Measurements from ENCODE around the gene TNS4.

TNS4 gene

DNA sequence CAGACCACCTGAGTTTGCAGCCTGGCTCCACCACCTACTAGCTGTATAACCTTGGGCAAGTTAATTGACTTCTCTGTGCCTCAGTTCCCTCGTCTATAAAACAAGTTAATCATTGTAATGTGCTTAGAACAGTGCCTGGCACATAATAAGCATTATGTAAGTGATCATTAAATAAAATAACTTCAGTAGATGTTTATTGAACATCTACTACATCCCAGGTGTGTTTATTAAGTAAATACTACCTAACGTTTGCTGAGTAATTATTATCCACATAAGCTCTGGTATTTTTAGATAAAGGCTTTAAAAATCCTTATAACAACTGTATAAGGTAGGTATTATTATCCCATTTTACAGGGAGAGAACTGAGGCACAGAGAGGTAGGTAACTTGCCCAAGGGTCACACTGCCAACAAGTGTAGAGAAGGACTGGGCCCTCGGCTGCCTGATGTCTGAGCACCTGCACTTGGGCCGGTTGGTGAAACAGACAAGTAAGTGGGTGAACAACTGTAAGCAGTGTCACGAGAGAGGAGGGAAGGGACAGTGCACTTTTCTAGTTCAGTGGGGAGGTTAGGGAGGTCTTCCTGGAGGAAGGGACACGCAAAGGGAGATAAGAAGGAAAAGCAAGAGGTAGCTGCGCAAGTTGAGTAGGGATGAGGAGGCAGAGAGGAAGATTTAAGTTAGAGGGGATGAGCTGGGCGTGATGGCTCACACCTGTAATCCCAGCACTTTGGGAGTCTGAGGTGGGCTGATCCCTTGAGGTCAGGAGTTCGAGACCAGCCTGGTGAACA is 4.6 kb downstream of the TNS4 start:
- ChIA-PET CTCF (interaction anchor here (1.4 to 2.8 kb wide), 2 partner anchors 37 to 47 kb away, joined by 3 to 15 read pairs; no protein-coding TSS in a partner anchor), POLR2A (no interaction called here)
- no peak for DNase-seq (ENCODE audit: extremely low spot score)
- TF ChIP-seq, protein P1, sequence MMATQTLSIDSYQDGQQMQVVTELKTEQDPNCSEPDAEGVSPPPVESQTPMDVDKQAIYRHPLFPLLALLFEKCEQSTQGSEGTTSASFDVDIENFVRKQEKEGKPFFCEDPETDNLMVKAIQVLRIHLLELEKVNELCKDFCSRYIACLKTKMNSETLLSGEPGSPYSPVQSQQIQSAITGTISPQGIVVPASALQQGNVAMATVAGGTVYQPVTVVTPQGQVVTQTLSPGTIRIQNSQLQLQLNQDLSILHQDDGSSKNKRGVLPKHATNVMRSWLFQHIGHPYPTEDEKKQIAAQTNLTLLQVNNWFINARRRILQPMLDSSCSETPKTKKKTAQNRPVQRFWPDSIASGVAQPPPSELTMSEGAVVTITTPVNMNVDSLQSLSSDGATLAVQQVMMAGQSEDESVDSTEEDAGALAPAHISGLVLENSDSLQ (IDR thresholded peaks at IDR 0.05): no peak
- no peak for TF ChIP-seq NFRKB (IDR thresholded peaks at IDR 0.05)
- no peak for TF ChIP-seq FOXK2 (IDR thresholded peaks at IDR 0.05)
- TF ChIP-seq SUZ12 (IDR thresholded peaks at IDR 0.05): no peak
- no peak for TF ChIP-seq ARNT (IDR thresholded peaks at IDR 0.05)
- no peak for TF ChIP-seq ELF4 (IDR thresholded peaks at IDR 0.05)
- no peak for TF ChIP-seq FOXM1 (IDR thresholded peaks at IDR 0.05; ENCODE audit: borderline replicate concordance)
- TF ChIP-seq SP1 (IDR thresholded peaks at IDR 0.05): no peak
- TF ChIP-seq BHLHE40 (IDR thresholded peaks at IDR 0.05; ENCODE audit: borderline replicate concordance): no peak
- no peak for TF ChIP-seq ZNF384 (IDR thresholded peaks at IDR 0.05)
- no peak for TF ChIP-seq L3MBTL2 (conservative IDR thresholded peaks at IDR 0.05)

DNA sequence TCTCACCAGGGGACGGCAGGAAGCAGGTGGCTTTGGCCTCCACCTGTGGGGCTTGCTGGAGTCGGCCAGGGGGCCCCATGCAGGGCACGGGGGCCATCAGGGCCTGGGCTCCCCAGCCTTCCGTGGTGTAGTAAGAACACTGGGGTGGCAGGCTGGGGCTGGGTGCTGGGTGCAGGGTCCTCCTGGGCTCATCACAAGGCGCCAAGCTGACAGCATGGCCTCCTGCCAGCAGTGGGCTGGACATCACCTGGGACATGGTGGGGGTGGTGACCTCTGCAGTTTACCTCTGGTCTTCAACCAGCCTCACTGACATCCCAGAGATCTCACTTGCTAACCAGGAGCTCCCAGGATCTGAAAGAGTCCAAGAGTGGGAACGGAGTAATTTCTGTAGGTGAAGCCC is 5.3 kb downstream of the TNS4 start:
- ChIA-PET POLR2A (no interaction called here), CTCF (interaction anchor here (1.4 kb wide), 1 partner anchor 46 kb away, joined by 3 read pairs; no protein-coding TSS in a partner anchor)
- TF ChIP-seq ARNT (IDR thresholded peaks at IDR 0.05) (no peak), L3MBTL2 (conservative IDR thresholded peaks at IDR 0.05) (no peak)
- TF ChIP-seq, protein P1 (IDR thresholded peaks at IDR 0.05): no peak
- no peak for DNase-seq (ENCODE audit: extremely low spot score)

DNA sequence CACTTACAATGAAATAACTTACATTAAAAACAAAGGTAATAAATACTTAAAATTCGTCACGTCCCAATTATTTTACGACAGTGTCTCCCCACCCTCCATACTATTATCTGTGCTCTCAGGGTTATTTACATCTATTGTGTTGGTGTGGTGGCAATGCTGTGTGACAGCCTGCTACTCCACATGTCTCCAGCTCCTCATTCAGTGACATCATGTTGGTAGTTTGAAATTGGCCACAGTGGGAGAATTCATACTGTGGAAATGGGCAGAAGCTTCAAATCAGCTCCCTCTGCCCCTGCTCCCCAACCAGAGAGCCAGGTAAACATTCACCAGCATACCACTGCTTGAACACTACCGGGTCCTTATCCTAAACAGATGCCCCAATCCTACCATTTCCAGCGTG is 6.3 kb downstream of the TNS4 start:
- no peak for DNase-seq (ENCODE audit: extremely low spot score)
- CTCF ChIA-PET: interaction anchor here (0.6 to 2.1 kb wide), 4 partner anchors 14 to 144 kb away, joined by 3 to 14 read pairs (median 6); no protein-coding TSS in a partner anchor
- POLR2A ChIA-PET: interaction anchor here (0.7 kb wide), 1 partner anchor 77 kb away, joined by 4 read pairs; the partner anchor contains the start of gene TOP2A
- TF ChIP-seq TARDBP (IDR thresholded peaks at IDR 0.05) (no peak), CTBP1 (IDR thresholded peaks at IDR 0.05; ENCODE audit: borderline replicate concordance) (no peak), FOXK2 (IDR thresholded peaks at IDR 0.05) (no peak), SP1 (IDR thresholded peaks at IDR 0.05) (no peak), SUZ12 (IDR thresholded peaks at IDR 0.05) (no peak), NFRKB (IDR thresholded peaks at IDR 0.05) (no peak), LEF1 (IDR thresholded peaks at IDR 0.05; ENCODE audit: borderline replicate concordance) (no peak), BHLHE40 (IDR thresholded peaks at IDR 0.05; ENCODE audit: borderline replicate concordance) (no peak), HDGF (IDR thresholded peaks at IDR 0.05; ENCODE audit: borderline replicate concordance) (no peak), L3MBTL2 (conservative IDR thresholded peaks at IDR 0.05) (no peak)
- TF ChIP-seq, protein P1 (IDR thresholded peaks at IDR 0.05): no peak

DNA sequence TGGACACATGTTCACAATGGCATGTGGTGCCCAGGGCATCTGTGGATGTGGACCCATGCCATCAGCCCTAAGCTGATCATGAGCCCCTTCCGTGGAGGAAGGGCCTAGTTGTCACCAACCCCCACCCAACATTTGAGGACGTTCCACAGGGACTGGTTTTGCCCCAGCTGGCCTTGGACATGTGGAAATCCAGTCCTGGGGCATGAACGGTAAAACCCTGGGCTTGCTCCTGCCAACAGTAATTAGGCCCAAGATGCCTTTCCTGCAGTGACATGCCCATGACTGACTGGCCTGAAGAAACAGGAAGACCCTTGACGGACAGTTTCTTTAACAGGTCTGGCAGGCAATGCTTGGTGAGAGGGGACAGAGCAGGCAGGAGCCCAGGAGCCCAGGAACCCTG is 7.7 kb downstream of the TNS4 start:
- no peak for TF ChIP-seq ELF4 (IDR thresholded peaks at IDR 0.05)
- ChIA-PET CTCF (interaction anchor here (0.6 to 2.1 kb wide), 2 partner anchors 17 to 54 kb away, joined by 3 to 14 read pairs; no protein-coding TSS in a partner anchor), POLR2A (interaction anchor here (0.6 to 0.9 kb wide), 2 partner anchors 63 to 131 kb away, joined by 3 read pairs; no protein-coding TSS in a partner anchor)
- no peak for DNase-seq (ENCODE audit: extremely low spot score)

GRCh38 chr17:40491486-40491885 is 9.9 kb downstream of the TNS4 start:
- no peak for DNase-seq (ENCODE audit: extremely low spot score)
- POLR2A ChIA-PET: interaction anchor here (1.3 to 1.4 kb wide), 2 partner anchors 8 to 74 kb away, joined by 3 to 4 read pairs; partner anchors contain the start of gene TOP2A
- CTCF ChIA-PET: no interaction called here
- TF ChIP-seq FOXA1 (IDR thresholded peaks at IDR 0.05) (no peak), ELF4 (IDR thresholded peaks at IDR 0.05) (no peak), ARNT (IDR thresholded peaks at IDR 0.05) (no peak), SP1 (IDR thresholded peaks at IDR 0.05) (no peak), CTBP1 (IDR thresholded peaks at IDR 0.05; ENCODE audit: borderline replicate concordance) (no peak), LEF1 (IDR thresholded peaks at IDR 0.05; ENCODE audit: borderline replicate concordance) (no peak), HDGF (IDR thresholded peaks at IDR 0.05; ENCODE audit: borderline replicate concordance) (no peak), L3MBTL2 (conservative IDR thresholded peaks at IDR 0.05) (no peak), TARDBP (IDR thresholded peaks at IDR 0.05) (no peak), BHLHE40 (IDR thresholded peaks at IDR 0.05; ENCODE audit: borderline replicate concordance) (no peak), ZNF384 (IDR thresholded peaks at IDR 0.05) (no peak), FOXM1 (IDR thresholded peaks at IDR 0.05; ENCODE audit: borderline replicate concordance) (no peak), NFRKB (IDR thresholded peaks at IDR 0.05) (no peak), SUZ12 (IDR thresholded peaks at IDR 0.05) (no peak)
- TF ChIP-seq, protein P1 (IDR thresholded peaks at IDR 0.05): no peak

DNA sequence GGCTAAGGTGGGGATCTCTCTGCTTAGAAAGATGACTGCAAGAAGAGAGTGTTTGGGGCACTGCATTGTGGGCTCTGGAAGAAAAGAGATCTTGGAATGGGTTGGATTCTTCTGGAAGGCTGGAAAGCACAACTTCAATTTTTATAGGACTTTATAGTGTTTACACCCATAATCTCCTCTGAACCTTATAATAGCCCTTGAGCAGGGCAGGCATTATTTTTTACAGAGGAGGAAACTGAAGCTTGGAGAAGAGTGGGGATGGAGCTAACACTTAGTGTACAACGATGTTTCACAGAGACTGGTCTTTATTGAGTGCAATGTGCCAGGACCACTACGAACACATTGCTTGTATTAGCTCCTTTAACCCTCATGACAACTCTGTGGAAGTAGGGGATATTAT is 10.4 kb downstream of the TNS4 start:
- DNase-seq (ENCODE audit: extremely low spot score): no peak
- POLR2A ChIA-PET: interaction anchor here (1.3 to 1.4 kb wide), 2 partner anchors 9 to 73 kb away, joined by 3 to 4 read pairs; partner anchors contain the start of gene TOP2A
- no peak for TF ChIP-seq FOXM1 (IDR thresholded peaks at IDR 0.05; ENCODE audit: borderline replicate concordance)
- TF ChIP-seq ZNF384 (IDR thresholded peaks at IDR 0.05): no peak
- TF ChIP-seq FOXK2 (IDR thresholded peaks at IDR 0.05): no peak
- TF ChIP-seq, protein P1 (IDR thresholded peaks at IDR 0.05): no peak
- TF ChIP-seq CTBP1 (IDR thresholded peaks at IDR 0.05; ENCODE audit: borderline replicate concordance): no peak
- no peak for TF ChIP-seq SP1 (IDR thresholded peaks at IDR 0.05)
- no peak for TF ChIP-seq ELF4 (IDR thresholded peaks at IDR 0.05)
- no peak for TF ChIP-seq SUZ12 (IDR thresholded peaks at IDR 0.05)
- TF ChIP-seq HDGF (IDR thresholded peaks at IDR 0.05; ENCODE audit: borderline replicate concordance): no peak
- TF ChIP-seq L3MBTL2 (conservative IDR thresholded peaks at IDR 0.05): no peak
- TF ChIP-seq TARDBP (IDR thresholded peaks at IDR 0.05): no peak
- no peak for TF ChIP-seq BHLHE40 (IDR thresholded peaks at IDR 0.05; ENCODE audit: borderline replicate concordance)
- TF ChIP-seq LEF1 (IDR thresholded peaks at IDR 0.05; ENCODE audit: borderline replicate concordance): no peak
- CTCF ChIA-PET: interaction anchor here (1.3 to 1.5 kb wide), 2 partner anchors 8 to 15 kb away, joined by 3 to 7 read pairs; no protein-coding TSS in a partner anchor
